ELF-1 (cell line): ENCODE measurements around the gene LRP2.

ENCODE experiments used
- DNase-seq: peaks from one replicate; pipeline ENCODE4 v3.0.0-alpha.2; 2016; ENCODE audit warnings: low read depth, low spot score

The LRP2 gene

DNA sequence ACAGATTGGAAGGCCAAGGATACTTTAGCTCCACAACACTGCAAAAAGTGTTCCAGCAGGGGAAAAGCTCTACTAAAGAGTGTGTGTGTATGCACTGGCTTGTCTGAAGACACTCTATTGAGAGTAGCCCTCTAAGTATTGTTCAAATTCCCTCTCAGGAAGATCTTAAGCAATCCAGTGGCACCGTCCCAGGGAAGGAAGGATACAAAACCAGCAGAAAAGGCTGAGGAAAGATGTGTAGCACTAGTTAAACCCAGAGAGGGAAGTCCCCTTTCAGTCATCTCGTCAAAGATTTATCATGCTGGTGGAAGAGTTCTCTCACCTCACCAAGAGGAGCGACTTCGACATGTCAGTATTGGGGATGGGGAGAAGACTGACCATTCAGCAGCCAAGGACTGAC, 242.5 kb downstream of the LRP2 start:
- DNase-seq, result no peak

DNA sequence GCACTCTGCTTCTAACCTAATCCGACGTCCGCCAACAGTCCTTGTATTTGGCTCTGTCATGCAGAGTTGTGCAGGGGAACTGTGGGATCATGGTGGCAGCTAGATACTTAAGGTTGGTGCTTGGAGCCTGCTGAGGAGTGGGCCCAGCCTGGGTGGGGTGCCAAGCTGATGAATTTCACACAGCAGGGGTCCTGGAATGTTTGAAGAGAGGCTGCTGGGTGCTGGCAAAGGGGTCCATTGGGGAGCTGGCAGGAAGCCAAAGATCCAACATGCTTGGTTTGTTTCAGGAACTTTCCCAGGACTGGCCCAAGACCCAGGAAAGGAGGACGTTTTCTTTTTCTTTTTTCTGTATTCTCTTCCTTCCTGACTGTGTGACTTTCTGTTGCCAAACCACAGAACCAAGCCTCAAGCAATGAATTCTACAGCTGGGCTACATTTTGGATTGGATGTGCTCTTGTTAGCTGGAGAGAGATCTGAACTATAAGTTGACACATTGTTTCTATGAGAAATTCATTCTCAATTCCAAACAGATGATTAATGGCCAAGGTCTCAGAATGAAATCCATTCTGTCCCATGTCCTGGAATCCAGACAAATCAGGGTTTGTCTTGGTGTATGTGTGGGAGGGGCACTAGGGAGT, 243.1 kb downstream of the LRP2 start:
- DNase-seq, result no peak

DNA sequence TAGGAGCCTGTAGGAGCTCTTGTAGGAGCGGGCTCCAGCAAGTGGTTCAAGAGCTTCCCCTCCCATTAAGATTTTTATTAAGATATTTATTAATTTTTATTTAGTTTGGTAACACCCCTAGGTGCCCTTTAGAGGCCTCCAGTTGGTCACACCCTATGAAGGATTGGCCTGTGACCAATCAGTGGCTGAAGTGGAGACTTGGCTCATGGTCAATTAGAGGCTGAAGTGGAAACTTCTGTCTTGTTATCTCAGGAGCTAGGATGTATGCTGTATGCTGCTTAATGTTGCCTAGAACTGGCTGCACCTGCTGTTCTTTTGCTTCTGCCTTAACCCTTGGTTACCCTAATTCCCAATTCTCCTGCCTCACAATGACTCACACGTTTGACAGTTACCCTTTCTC, 244.3 kb downstream of the LRP2 start:
- no peak for DNase-seq

DNA sequence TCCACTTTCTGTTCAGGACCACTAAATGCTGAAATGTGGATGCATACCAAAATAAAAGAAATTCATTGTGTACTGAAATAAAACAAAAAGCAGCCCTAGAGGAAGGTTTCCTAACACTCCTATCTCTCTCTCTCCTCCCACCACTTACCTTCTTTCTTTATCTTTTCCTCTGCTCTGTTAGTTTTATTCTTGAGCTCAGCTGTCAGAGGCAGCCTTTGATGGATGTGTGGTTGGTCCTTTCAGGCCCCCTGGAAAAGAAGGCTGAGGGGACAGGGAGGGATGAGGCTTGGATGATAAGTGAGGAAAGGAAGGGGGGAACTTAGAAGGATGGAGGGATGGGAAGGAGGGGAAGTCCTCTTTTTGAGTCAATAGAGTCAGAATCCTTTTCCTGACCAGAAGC, 245.3 kb downstream of the LRP2 start:
- DNase-seq, result no peak

DNA sequence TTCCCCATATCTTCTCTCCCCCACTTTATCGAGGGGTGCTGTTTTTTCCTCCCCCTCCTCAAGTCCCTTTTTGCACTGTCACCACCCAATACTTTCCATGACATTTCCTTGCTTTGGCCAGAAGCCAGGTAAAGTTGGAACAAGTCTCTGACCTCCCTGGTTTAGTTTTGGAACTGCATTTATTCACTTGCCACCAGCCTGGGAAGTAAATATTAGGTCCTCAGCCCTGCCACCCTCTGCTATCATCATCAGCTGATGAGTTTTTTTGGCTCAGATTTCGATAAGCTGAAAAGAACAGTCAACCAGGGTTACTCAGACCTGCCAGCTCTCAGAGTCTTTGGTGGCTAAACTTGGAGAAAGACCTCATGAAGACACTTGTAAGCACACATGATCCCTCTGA, 246.0 kb downstream of the LRP2 start:
- DNase-seq, result no peak

DNA sequence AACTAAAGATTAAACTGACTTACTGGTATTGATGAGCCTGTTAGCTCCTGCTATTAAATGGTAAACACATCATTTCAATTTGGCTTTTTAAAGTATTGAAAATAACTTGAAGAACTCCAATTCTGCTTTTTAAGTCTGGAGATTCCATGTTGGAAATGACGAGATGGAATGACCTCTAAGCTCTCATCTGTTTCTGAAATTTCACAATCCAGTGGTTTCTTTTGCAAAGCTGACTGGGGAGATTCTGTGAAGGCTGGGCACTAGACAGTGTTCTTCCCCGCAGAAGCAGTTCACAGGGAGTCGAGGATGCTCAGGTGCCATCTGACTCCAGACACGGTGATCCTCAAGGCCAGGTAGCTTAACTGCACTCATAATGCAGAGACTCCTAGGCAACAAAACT, 248.3 kb downstream of the LRP2 start:
- no peak for DNase-seq

DNA sequence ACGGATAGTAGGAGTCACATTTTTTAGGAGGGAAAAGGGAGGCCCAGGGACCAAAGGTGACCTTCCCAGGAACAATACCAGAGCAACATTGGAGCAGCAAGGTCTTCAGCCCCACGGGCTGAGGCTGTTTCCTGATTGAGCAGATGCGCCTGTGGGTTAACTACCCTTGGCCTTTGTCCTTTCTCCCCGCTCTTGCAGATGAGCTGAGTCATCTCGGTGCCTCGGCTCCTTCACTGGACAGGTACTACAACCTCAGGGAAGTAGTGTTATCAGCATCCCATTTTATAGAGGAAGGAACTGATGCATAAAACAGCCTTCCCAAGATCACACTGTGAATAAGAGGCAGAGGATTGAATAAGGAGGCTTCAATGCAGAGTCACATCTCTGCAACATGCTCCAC, 249.5 kb downstream of the LRP2 start:
- peak; percentile 34 for DNase-seq

DNA sequence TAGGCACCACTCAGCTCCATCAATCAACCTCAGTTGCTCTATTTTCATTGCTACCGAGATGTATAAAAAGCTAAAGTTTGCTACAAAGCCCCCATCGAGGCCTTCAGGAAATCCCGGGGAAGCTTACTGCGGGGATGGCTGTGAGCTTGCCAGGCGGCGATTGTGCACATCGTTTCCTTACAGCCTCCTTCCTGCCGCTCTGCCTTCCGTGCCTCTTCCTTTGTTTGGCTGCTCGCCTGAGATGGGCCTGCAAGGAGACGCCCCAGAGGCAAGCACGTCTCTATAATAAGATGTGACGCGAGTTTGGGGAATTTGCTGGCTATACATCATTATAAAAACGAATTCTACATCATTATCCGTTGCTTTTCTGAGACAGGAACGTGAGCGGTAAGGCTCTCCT, 251.4 kb downstream of the LRP2 start:
- DNase-seq, result peak; percentile 27

DNA sequence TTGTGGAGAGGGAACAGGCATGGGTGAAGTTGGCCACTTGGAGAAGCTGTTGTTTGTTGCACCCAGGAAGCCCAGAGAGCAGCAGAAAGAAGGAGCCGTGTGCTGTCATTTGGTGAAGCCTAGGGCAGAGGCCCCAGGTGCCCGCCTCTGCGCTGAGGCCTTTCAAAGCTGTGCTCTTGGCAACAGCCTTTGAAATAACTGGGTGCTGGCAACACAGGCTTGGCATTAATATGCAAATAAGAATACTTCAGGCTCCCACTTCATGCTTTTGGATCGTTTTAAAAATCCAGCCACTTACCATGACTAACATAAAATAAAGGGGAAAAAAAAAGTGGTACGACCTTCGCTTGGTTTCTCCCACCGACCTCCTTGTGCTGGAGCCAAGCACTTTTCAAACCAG, 251.9 kb downstream of the LRP2 start:
- DNase-seq, result no peak

DNA sequence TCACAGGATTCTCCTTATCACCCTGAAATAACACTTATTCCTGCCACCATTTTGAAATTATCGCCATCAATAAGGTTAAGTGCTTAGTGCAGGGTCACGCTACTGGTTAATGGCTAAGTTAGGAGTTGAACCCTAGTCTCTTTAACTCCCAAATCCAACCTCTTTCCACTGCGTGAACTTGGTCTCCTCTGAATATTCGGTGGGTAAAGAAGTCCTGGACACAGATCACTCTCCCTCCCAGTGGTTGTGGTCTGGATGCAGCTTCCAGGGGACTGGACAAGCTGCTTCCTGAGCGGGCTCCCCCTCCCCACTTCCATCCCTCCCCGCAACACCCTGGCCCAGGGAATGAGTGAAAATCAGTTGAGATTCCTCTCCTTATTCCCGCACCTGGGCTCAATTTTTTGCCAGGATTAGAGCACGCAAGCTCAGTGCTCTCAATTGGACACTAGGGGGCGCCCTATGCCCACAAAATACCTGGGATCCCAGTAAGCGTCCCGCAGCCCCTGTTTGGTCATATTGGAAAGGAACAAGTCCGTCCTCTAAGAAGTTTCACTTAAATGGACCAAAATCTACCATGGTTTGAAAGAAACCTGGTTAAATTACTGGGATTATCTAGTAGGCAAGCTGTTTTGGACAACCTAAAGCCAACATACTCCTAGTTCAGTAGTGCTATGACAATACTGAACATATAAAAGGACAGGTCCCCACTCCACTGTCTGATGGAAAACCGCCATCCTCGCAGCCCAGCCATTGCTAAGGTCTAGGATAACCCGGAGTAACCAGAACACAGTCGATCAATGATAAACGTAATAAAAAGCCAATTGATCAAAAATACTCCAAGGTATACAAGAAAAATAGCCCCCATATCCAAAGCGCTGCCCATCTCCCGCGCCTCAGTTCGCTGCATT, 252.6 kb downstream of the LRP2 start:
- DNase-seq, result peak; percentile 83

DNA sequence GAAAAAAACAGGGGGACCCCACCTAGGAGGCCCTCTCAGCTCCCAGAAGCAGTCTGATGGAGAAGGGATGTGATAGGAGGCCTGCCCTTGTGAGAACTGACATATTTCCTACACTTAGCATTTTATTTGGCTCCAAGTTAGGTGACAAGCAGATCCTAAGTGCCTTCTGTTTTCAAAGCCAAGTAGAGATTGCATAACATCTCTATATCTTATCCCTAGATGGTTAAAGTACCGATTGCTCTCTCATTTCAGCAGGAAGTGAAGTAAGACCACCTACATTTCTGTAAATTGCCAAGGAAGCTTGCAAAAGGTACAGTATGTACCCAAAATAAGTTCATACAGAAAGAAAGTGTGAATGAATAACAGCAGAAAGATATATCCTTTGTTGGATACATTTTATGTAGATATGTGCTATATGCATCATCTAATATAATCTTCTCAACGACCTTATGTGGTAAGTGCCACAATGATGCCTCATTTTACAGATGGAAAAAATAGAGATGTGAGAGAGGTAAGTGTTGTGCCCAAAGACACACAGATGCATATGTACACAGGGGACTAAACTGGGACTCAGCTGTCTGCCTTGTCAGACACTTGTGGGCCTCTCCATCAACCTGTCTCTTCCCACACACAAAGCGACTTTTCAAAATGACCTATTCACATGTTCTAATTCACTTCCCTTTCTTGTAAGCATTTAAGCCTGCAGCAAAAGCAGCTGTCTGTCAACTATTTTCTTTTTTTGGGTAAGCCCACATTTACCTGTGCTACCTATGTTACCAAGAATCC, 254.0 kb downstream of the LRP2 start:
- no peak for DNase-seq

DNA sequence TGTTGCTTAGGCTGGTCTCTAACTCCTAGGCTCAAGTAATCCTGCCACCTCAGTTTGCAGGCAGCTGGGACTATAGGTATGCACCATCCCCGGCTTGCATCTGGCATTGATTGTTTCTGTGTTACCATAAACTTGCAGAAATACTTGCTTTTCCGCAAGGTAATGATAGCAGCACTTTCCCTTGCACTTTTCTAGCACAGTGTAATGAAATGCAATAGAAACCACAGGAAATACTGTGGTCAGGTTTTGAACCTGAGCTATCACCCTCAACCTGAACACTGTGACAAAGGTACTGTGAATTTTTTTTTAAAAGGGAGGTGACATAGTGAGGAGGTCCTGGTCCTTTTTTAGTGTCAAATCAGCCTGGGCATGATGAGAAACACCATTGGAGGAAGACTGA, 254.7 kb downstream of the LRP2 start:
- no peak for DNase-seq

DNA sequence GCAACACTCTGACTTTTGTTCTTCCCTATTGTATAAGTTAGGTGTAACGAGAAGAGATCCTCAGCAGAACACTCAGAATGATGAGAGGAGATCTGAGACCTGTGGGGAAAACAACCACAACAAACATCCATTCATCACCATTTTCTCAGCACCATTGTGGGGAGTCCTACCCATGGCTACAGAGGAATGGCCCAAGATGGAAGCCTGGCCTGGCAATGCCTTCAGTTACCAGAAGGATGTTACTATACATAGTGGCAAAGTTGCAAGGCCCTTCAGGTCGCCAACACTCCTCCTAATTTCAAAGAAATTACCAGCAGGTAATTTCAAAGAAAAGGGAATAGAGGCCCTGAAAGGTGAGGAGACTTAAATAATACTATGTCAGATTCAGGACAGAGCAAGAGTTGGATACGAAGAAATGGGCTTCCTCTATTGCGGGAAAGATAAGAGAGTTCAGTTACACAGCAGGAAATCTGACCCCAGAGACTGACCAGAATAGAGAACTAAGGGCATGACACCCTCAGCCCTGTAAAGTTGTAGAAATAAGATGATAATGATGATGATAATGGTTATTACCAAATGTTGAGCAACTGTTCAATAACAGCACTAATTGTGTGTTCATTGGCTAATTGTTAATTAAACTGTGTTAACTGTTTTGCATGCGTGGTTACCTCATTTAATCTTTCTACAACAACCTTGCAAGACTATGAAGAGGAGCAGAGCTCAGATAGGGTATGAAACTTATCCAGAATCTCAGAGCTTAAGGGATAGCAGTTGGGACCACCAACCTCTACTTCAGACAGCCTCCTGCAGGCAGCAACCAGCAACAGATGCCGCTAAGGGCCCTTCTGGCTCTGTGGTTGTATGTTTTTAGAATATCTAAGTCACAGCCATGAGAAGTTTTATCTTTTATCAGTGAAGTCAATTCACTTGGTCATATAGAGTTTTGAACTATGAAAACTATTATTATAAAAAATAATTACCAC, 255.5 kb downstream of the LRP2 start:
- DNase-seq, result no peak

DNA sequence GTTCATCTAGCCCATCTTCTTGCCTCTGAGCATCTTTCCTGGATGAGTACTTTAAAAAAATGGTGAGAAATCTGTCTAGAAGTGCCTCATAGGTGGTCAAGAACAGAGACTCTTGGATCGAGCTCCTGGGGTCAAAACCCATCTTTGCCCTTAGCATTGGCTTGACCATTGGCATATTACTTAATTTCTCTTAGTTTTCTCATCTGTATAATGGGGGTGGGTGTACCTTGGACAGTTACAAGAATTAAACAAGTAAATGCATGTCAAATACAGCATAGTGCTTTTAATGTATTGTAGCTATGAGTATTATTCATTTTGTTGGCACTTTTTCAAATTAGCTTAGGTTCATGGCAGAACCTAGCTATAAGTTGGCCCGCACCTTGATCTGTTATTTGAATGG, 256.2 kb downstream of the LRP2 start:
- DNase-seq, result no peak

DNA sequence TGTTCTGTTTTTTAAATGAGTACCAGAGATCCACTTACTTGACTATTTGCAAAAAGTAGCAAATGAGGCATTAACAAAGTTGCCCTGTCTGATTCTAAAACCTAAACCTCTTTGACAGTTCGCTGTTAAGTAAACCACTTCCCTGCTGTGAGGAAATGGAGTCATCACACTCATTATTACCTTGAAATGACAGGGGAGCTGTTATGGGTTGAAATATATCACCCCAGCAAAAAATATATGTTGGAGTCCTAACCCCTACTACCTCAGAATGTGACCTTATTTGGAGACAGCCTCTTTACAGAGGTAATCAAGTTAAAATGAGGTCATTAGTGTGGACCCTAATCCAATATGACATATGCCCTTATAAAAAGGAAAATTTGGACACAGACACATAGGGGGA, 256.9 kb downstream of the LRP2 start:
- DNase-seq, result no peak

DNA sequence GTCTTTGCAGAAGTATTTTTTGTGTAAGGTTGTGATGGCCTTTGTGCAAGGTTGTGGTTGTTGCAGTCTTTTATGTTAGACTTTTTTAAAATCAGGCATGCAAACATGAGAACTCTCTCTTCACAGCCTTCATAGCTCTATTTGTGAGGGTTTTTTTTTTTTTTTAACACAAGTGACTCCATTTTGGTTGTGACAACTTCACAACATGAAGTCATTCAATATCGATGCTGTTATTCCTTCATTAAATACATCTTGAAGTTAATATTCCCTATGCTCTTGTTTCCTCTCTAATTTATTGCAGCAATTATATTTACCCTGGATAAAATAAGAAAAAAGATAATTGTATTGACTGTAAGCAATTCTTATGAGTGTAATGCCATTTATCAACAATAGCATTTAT, 257.5 kb downstream of the LRP2 start:
- no peak for DNase-seq

DNA sequence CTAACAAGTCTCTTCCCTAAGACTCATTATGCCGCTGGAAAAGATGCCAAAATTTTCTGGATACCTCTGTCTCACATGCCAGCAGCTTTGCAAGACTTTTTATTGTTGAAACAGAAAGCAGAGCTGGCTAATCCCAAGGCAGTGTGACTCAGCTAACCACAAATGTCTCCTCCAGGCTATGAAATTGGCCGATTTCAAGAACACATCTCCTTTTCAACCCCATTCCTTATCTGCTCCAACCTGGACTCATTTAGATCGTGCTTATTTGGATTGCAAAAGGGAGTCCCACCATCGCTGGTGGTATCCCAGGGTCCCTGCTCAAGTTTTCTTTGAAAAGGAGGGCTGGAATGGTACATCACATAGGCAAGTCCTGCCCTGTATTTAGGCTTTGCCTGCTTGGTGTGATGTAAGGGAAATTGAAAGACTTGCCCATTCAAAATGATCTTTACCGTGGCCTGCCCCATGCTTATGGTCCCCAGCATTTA, 266.7 kb downstream of the LRP2 start:
- DNase-seq, result peak; percentile 35

DNA sequence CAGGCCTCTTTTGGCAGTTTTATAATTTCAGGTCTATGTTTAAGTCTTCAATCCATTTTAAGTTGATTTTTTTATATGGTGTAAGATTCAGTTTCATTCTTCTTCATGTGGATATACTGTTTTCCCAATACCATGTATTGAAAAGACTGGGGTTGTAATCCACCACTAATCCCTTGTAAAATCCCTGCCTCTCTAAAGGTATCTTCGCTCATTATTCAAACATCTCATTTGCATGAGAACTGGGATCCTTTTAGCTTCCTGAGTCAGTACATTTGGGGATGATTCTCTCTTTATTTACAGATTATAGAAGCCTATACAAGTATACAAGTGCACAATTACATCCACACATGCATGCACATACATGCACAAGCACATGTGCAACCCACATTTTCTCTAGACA, 267.7 kb downstream of the LRP2 start:
- no peak for DNase-seq

DNA sequence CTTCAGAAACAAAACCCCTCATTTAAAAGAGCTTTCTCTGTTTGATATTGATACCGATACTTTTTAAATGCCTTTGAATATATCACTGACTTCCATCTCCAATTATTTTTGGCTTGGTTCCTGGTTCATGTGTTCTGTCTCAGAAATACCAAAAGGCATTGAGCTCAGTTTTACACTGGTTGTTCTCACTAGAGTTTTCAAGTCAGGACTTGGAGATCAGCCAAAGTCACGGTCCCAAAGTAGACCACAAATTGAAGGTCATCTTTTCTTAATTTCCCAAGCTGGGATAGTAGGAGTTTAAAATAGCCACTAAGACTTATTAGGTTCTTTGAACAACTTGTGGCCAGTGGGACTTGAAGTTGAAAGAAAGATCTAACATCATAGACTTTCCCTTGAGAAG, 268.8 kb downstream of the LRP2 start:
- DNase-seq, result no peak

DNA sequence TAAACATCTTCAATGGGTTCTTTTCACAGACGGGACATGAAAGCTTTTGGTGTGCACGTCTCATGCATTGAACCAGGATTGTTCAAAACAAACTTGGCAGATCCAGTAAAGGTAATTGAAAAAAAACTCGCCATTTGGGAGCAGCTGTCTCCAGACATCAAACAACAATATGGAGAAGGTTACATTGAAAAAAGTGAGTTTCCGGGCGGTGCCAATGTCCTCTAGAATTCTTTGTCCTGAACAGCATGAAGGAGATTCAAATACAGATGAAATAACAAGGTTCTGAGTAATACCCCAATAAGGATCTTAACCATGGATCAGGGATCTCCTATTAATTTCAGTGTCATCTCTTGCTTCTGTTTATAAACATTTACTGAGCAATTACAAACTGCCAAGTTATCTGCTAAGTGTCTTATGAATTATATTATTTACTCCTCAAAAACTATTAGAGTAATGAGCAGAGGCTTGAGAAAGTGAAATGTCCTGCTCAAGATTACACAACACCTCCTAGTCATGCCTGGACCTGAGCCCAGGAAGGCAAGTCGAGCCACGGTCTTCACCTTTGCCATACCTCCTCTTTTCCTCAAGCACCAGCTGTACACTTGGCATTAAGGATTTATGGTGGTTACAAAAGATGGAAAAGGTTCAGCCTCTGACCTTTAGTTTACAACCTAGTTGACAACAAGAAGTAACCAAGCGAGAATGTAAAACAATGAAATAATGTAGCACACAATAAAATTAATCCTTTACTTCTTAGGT, 270.4 kb downstream of the LRP2 start:
- no peak for DNase-seq
